ENCODE measurements around the gene BTBD6.
A peak's percentile ranks its signal among the peaks of the same experiment; 100 is the strongest.

Gene BTBD6

DNA sequence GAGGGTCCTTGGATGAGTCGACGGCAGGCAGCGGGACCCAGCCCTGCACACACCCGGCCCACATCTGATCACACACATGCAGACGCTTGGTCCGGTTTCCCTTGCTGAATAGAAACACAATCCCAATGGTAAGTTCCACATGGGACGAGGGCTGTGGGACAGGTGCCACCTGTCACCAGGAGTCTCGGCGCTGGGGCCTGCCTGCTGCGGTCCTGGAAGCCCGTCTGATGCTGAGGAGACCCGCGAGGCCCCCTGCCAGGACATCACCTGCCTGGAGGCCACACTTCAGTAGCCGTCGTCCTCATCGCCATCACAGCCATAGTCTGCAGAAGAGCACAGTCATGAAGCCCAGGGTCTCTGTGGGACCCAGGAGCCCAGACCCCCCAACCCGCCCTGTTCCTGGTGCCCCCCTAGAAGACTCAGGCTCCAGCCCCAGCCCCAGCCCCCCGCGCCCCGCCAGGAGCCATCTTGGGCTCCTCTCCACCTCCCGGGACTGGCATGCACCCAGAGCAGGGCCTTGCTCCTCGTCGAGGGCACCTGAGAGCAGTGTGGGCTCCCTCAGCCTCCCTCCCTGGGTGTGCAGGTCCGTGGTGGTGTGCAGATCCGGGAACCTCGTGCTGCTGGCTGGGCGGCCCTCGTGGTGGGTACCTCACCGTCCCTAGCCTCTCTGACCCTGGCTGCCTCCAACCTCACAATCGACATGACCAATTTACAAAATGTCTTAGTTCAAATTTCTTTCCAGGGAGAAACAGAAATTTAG is 37.9 kb upstream of the BTBD6 start:
- no peak overlapping the region for H3K4me3 ChIP-seq (ENCODE audit: low read depth, low read length)
- DNase-seq (ENCODE audit: low read depth) = no peak

DNA sequence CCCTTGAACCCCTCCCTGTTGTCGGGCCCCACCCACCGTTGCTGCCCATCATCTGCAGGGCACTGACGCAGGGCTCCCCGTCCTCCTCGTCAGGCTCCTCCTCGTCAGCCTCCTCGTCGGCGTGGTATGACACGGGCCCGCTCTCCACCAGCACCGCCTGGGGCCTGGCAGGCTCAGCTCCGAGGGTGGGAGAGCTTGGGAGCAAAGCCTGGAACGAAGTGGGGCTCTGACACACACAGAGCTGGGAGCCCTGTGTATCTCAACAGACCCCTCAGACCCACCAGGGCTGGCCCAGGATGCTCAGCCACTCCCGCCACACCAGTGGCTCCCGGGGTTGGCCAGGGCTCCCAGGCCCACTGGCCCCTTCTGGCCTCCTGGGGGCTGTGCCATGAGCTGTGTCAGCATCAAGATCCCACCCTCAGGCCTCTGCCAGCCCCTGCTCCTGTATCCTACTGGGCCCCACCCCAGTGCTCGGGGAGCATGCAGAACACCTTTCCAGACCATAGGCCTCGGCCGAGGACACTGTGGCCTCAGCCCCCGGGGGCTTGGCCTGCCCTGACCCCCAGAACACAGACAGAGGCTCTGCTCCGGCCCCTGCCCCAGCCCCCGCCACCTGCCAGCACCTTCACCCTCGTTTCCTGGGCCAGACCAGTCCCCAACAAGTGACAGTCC is 37.1 kb upstream of the BTBD6 start:
- DNase-seq (ENCODE audit: low read depth) = no peak
- H3K4me3 ChIP-seq (ENCODE audit: low read depth, low read length) = no peak overlapping the region

DNA sequence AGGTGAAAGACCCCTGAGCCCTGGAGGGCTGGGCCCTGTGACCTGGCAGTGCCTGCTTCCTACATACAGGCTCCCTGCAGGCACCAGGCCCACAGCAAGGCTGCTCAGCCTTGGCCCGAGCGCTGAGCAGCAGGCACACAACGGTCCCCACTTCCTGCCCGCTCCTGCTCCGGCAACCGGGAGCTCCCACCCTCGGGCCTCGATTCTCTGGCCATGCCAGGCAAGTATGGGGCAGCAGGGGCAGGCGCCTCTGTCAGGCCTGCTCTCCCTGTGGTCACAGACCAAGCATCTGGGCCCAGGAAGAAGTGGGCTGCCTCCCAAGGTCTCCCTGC is 36.6 kb upstream of the BTBD6 start:
- no peak for DNase-seq (ENCODE audit: low read depth)
- no peak overlapping the region for H3K4me3 ChIP-seq (ENCODE audit: low read depth, low read length)

DNA sequence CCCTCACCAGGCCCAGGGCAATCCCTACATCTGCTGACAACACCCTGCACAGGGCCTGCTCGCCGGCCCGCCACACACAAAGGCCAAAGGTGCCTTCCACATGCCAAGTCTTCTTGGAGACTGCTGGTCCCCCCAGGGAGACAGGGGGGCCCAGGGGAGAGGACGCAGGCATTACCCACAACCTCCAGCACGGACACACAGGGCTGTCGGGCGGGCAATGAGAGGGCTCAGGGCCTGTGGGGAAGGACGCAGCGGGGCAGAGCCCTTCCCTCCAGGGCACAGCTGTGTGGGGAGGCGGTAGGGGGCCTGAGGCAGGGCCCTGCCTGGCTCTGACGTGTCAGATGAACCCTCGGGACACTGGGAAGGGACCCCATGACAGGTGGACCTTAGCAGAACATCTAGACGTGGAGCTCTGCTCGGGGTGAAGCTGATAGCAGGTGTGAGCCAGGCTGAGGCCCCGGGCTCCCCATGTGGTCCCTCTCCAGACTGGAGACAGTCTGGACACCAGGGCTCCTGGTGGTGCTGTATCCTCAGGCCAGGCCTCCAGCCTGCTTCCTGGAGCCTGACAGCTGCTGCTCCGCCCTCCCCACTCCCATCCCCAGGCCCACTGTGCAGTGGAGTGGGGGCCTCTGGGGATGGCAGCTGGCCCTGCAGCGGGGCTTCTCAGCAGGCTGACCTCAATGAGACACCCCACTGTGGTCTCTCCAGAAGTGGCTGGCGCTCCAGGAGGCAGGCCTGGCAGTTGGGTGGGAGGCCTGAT is 35.6 kb upstream of the BTBD6 start:
- DNase-seq (ENCODE audit: low read depth) = peak; percentile 38
- no peak overlapping the region for H3K4me3 ChIP-seq (ENCODE audit: low read depth, low read length)

DNA sequence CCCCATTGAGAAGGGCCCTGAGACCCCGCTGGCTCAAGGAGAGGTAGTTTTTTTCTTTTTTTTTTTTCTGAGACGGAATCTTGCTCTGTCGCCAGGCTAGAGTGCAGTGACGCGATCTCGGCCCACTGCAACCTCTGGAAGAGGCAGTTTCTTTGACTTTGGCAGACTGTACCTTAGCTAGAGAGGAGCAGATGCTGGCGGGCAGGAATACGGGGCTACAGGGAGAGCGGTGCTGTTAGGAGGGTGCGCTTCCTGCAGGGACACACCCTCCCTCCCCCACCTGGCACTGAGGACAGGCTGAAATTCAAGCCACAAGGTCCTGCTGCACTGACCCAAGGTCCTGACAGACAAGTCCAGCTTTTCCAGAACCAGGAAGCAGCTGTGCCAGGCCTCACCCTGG is 35.0 kb upstream of the BTBD6 start:
- no peak for DNase-seq (ENCODE audit: low read depth)
- no peak overlapping the region for H3K4me3 ChIP-seq (ENCODE audit: low read depth, low read length)

DNA sequence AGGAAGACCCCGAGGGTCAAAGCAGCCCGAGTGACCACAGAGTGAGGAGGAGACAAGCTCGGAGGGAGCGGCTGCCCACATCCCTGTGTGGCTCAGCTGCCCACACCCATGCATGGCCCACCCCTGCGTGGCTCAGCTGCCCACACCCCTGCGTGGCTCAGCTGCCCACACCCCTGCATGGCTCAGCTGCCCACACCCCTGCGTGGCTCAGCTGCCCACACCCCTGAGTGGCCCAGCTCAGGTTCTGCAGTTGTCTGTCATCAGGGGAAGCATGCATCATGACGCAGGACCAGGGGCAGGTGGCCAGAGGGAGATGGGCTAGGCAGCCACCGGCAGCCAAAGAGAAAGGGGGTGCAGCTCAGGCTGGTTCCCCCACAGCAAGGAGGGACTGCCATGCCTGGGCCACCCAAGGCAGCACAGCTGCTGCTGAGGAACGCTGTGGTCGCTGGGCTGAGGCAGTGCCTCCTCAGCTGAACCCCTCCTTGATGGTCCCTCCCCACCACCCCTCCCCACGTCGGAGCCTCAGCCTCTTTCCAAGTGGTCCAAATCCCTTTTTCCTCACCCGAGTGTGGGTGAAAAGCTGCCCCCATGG is 33.9 kb upstream of the BTBD6 start:
- no peak for DNase-seq (ENCODE audit: low read depth)
- H3K4me3 ChIP-seq (ENCODE audit: low read depth, low read length) = no peak overlapping the region

DNA sequence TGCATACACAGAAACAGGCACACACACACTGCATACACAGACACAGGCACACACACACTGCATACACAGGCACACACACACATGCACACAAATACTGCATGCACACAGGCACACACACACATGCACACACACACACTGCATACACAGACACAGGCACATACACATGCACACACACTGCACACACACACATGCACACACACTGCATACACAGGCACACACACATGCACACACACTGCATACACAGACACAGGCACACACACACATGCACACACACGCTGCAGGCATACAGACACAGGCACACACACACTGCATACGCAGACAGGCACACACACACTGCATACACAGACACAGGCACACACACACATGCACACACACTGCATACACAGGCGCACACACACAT is 32.7 kb upstream of the BTBD6 start:
- H3K4me3 ChIP-seq (ENCODE audit: low read depth, low read length) = no peak overlapping the region
- DNase-seq (ENCODE audit: low read depth) = no peak

DNA sequence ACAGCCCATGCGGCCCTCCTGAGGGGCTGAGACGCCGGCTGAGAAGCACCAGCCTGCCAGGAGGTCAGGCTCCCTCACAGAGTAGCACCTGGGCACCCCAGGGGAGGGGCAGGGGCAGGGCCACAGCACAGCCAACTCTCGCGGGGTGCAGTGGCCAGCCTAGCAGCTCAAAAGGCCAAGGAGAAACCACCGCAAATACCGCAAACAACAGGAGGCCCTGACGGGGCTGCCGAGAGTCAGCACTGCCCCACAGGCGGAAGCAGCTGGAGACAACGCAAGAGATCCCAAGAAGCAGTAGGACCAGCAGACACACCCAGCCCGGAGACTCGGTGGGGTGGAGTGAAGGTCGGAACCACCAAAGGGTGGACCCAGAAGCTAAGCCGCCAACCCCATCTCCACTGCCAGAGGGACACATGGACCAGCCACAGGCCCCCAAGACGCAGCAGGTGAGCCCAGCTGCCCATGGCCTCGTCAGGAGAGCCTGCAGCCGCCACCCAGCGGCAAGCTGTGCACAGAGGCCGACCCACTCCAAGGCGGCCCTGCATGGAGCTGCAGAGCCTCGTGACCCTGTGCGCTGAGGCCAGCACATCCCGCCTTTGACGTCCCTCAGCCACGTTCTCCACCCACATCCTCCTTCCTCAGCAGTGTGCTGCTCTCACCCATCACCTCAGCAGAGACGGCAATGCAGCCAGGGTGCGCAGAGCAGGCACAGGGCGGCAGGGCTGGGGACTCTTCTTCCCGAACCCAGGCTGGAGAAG is 31.7 kb upstream of the BTBD6 start:
- DNase-seq (ENCODE audit: low read depth) = no peak
- no peak overlapping the region for H3K4me3 ChIP-seq (ENCODE audit: low read depth, low read length)

DNA sequence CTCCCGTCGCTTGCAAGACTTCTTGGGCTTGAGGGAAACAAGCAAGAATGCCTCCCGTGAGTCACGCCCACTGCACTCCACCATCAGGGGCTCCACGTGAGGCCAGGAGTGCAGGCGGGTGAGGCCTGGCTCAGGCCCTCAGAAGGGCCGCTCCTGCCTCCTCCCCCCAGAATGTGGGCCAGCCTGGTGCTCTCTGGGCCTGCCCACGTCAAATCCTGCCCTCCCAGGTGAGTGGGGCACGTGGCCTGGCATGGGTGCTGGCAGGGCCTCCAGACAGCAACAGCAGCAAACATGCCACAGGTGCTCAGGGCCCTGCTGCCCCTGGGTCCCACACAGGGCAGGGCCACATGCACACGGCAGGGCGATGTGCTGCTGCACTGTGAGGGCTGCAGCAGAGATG is 30.6 kb upstream of the BTBD6 start:
- no peak for DNase-seq (ENCODE audit: low read depth)
- H3K4me3 ChIP-seq (ENCODE audit: low read depth, low read length) = no peak overlapping the region

DNA sequence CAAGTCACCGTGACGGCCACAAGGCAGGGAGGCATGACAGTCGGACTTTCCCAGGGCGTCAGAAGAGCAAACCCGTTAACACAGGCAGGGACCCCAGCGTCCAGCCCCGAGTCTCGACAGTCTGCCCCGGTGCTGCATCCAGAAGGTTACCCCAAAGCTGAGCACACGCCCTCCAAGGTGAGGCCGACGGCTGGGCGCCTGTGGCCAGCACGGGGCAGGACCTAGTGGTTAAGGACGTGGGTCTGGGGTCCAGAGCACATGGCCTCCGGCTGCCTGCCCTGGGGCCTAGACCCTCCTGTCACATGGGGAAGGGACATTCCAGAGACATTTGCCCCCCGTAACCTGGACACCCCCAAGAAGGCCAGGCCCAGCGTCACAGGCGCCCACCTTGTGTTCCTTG is 29.7 kb upstream of the BTBD6 start:
- H3K4me3 ChIP-seq (ENCODE audit: low read depth, low read length) = no peak overlapping the region
- DNase-seq (ENCODE audit: low read depth) = no peak

DNA sequence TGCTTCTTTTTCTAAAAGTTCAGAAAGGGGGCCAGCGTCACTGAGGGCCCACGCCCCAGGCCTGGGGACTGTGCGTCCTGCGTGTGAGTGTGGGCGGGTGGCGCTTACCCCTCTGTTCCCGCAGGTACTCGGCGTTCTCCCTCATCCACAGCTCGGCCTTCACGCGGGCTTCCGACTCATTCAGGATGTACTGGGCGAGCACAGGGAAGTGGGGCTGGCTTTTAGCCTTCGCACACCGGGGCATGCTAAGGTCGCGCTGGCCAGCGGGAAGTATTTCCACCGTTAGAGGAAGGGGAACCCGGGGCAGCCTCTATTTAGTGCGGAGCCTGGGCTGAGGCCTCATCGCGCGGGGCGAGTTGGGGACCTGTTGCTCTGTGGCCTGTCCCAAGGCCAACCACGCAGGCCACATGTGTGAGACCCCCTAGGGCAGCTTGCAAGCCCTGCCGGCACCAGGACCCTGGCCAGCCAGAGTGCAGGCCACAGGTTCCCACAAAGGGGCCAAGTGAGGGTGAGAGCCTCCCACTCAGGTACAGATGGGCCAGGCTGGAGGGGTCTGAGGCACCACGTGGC is 29.2 kb upstream of the BTBD6 start:
- DNase-seq (ENCODE audit: low read depth) = no peak
- H3K4me3 ChIP-seq (ENCODE audit: low read depth, low read length) = no peak overlapping the region

DNA sequence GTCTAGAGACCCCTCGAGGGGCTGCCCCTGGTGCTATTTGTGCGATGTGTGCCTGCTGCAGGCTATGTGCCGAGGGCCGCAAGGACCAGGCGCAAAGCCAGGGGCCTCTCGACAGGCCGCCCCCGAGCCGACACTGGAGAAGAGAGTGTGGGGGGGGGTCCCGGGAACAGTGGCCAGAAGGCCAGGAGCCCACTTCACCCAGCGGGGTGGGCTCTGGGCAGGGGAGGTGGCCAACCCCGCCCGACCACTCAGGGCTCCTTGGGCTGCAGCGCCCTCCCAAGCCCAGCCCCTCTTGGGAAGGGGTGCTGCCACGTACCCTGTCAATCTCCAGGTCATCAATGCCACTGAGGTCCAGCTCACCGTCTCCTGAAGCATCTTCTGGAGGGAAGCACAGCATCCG is 28.6 kb upstream of the BTBD6 start:
- no peak for DNase-seq (ENCODE audit: low read depth)
- no peak overlapping the region for H3K4me3 ChIP-seq (ENCODE audit: low read depth, low read length)

DNA sequence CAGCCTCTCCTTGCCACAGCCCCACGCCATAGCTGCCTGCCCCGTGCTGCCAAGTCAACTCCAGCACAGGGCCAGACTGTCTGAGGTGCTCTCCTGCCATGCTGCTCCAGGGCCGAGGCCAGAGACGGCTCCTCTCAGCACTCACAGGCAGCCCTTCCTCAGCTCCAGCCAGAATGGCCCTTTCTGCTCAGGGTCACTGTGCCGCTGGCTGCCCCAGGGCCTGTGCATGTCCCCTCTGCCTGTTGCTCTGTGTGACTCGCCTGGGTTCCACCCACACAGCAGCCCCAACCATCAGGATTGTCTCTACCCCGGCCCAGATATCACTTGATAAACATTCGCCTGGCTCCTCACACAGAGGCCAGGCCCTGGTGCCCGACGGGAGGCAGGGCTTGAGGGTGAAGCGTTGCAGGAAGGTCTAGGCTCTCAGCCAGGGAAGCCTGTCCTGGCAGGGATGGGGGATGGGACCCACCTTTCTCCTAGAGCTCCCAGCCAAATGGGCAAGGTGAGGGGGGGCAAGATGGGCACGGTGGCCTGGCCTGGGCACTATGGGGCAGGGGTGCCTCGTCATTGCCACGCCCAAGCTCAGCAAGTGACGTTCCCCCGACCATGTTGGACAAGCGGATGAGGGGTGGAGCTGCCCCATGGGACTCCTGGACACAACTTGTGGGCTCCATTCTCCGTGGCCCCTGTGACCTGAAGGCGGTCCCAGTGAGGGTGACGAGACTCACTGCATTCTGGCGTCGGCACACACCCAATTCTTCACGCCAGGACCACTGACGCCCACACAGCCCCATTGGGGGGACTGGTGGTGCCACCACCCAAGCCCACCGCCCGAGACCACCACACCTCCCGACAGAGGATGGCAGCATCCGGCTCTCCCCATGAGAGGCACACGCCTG is 27.4 kb upstream of the BTBD6 start:
- DNase-seq (ENCODE audit: low read depth) = no peak
- H3K4me3 ChIP-seq (ENCODE audit: low read depth, low read length) = no peak overlapping the region

DNA sequence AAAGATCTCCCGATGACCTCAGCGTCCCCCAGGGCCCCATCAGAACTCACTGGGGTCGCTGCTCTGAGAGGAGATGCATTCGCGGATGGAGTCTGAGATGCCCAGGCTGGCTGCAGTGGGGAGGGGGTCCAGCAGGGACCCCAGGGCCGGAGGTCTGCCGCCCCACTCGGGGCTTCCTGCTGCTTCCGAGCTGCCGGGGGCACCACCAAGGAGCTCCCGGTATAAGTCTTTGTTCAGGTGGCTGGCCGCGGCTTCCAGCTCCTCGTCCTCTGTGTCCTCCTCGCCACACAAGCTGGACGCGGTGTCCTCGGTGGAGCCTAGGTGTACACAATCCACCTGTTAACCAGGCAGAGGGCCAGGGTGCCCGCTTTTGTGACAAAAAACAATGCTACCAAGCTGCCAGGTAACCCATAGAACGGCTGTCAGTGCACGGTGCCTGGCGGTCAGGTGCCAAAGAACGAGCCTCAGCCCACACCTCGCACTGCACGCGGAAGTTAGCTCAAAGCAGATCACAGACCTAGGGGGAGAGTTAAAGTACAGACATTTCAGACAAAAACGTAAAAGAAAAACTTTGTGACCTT is 26.6 kb upstream of the BTBD6 start:
- no peak overlapping the region for H3K4me3 ChIP-seq (ENCODE audit: low read depth, low read length)

DNA sequence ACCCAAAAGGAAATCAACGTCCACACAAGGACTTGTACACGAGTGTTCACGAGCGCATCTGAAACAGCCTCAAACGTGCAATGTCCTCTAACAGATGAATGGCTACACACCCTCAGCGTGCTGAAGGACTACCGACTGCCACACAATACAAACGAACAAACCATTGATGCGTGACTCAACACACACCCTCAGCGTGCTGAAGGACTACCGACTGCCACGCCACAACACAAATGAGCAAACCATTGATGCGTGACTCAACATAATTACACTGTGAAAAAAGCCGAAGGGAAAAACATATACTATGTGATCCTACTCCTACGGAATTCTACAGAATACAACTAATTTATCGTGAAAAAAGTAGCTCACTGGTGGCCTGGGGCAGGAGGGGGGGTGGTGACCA is 25.1 kb upstream of the BTBD6 start:
- no peak overlapping the region for H3K4me3 ChIP-seq (ENCODE audit: low read depth, low read length)
- DNase-seq (ENCODE audit: low read depth) = no peak

More for the DNA sequence above, 26.6 kb upstream of the BTBD6 start:
- DNase-seq (ENCODE audit: low read depth) = no peak

DNA sequence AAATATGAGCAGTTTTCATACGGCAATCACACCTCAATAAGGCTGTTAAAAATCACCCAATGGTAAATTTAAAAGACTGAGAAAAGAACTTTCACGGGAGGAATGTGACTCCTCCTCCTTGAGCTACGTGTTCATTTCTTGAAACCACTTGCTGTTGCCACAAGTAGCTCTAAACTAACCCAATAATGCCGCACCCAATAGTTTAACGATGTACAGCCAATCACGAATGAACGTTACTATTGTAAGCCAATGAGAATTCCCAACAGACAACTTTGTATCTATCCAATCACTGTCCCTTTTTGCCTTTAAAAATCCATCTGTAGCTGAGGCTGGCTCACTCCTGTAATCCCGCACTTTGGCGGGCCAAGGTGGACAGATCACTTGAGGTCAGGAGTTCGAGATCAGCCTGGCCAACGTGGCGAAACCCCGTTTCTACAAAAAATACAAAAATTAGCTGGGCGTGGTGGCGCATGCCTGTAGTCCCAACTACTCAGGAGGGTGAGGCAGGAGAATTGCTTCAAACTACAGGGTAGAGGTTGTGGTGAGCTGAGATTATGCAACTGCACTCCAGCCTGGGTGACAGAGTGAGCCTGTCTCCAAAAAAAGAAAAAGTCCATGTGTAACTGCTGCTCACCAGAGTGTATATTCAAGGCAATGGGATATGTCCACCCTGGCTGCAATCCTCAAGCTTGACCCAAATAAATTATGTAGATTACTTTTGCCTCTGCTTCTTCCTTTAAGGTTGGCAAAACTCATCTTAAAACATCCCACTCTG is 24.4 kb upstream of the BTBD6 start:
- no peak for DNase-seq (ENCODE audit: low read depth)
- H3K4me3 ChIP-seq (ENCODE audit: low read depth, low read length) = no peak overlapping the region

DNA sequence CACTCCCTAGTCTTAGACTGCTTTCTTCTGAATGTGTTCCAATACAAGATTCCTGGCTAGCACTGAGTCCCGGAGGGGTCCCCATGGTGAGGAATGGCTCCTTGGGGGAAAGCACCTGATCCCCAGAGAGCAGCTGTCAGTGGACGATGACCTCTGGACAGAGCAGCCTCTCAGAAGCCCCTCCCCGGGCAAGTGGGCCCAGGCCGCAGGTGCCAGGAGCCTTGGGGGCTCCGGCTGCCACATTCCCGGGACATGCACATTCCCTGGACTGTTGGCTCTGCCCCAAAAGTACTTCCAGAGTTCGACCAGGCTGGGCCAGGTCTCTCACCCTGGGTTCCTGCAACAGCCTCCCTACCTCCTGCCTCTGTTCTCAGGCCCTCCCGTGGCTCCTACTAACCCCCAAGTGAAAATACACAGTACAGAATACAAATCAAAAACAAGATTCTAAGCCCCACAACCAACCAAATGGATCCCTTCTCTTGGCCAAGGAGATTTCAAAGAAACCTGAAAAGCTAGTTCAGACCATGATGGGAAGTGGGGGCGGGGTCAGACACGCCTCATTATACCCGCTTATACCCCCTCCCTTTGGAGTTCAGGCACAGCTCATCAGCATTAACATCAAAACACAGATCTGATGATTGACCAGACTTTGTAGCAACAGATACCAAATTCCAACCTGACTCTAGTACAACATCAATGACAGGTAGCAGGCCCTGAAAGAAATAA is 23.3 kb upstream of the BTBD6 start:
- no peak for DNase-seq (ENCODE audit: low read depth)
- no peak overlapping the region for H3K4me3 ChIP-seq (ENCODE audit: low read depth, low read length)

All from skeletal muscle cell (primary cell).